Keratinocyte (primary cell): ENCODE data around the gene PSG1. TPM values are rescaled to one million over a fixed set of nuclear protein-coding genes. Genes with fewer than 3 reads are reported as not detected.
"Not testable (repeated sequence)": the region's sequence is repeated elsewhere in the genome, so short reads cannot be mapped to it uniquely, and the experiment has no call there.

Experiments used
- DNase-seq: peaks from one replicate; pipeline ENCODE4 v3.0.0-alpha.2; 2011; ENCODE audit warnings: low read depth, missing footprints, low spot score
- FAIRE-seq: peaks from 2 replicates; lab custom pipeline; 2011; peaks lifted over from hg19 to GRCh38; lab: Jason Lieb, UNC
- H2AFZ ChIP-seq: 2 replicates; pipeline ENCODE4 v1.6.0; 2012; ENCODE audit warnings: low read length, control low read depth, inconsistent platforms; ENCODE audit not compliant: control insufficient read depth
- H3K27ac ChIP-seq: 2 replicates; pipeline ENCODE4 v1.5.1; 2011; ENCODE audit warnings: low read length; ENCODE audit not compliant: control insufficient read depth, insufficient read depth
- H3K27me3 ChIP-seq: 3 replicates; pipeline ENCODE4 v1.6.0; 2011; ENCODE audit warnings: low read length; ENCODE audit not compliant: control insufficient read depth, insufficient read depth; ENCODE audit errors: extremely low read depth
- H3K36me3 ChIP-seq, 2 experiments: 2 replicates in 1 of 2; 3 replicates in 1 of 2; pipeline ENCODE4 v1.5.1; 2011; ENCODE audit warnings: low read length in 2 of 2, mild to moderate bottlenecking in 1 of 2; ENCODE audit not compliant: control insufficient read depth in 2 of 2, insufficient read depth in 2 of 2; ENCODE audit errors: extremely low read depth in 1 of 2
- H3K4me1 ChIP-seq: 3 replicates; pipeline ENCODE4 v1.5.1; 2011; ENCODE audit warnings: low read length; ENCODE audit not compliant: control insufficient read depth, insufficient read depth; ENCODE audit errors: extremely low read depth
- H3K4me2 ChIP-seq: 3 replicates; pipeline ENCODE4 v1.6.0; 2011; ENCODE audit warnings: low read depth, low read length; ENCODE audit not compliant: control insufficient read depth, insufficient read depth; ENCODE audit errors: extremely low read depth
- H3K4me3 ChIP-seq, 3 experiments: fragments of 200-600 bp in 1 of 3; sonication (generic) in 1 of 3; 2 replicates in 2 of 3; 3 replicates in 1 of 3; pipeline ENCODE4 v1.5.1; 2011 to 2016; ENCODE audit warnings: low read length in 3 of 3, mild to moderate bottlenecking in 3 of 3, control low read depth in 2 of 3, inconsistent platforms in 1 of 3, low read depth in 1 of 3, mixed read lengths in 1 of 3, mixed run types in 1 of 3, moderate library complexity in 1 of 3; ENCODE audit not compliant: control insufficient read depth in 2 of 3, insufficient read depth in 2 of 3; ENCODE audit errors: extremely low read depth in 1 of 3
- H3K79me2 ChIP-seq: 2 replicates; pipeline ENCODE4 v1.6.0; 2012; ENCODE audit warnings: low read length; ENCODE audit not compliant: control insufficient read depth, insufficient read depth
- H3K9ac ChIP-seq: 3 replicates; pipeline ENCODE4 v1.6.0; 2011; ENCODE audit warnings: low read length; ENCODE audit not compliant: control insufficient read depth, insufficient read depth; ENCODE audit errors: extremely low read depth
- H3K9me1 ChIP-seq: 3 replicates; pipeline ENCODE4 v1.6.0; 2011; ENCODE audit warnings: low read length; ENCODE audit not compliant: control insufficient read depth, insufficient read depth; ENCODE audit errors: extremely low read depth
- H3K9me3 ChIP-seq: 2 replicates; pipeline ENCODE4 v1.5.1; 2012; ENCODE audit warnings: low read depth, low read length; ENCODE audit not compliant: control insufficient read depth
- H4K20me1 ChIP-seq: 3 replicates; pipeline ENCODE4 v1.6.0; 2011; ENCODE audit warnings: low read length; ENCODE audit not compliant: control insufficient read depth, insufficient read depth; ENCODE audit errors: extremely low read depth
- EZH2 ChIP-seq: IDR thresholded peaks from one replicate; pipeline ENCODE4 v1.6.1; 2012; ENCODE audit warnings: inconsistent platforms, mild to moderate bottlenecking, low read length, moderate library complexity
- dilution Hi-C: fragments of 300-500 bp; cut with MboI; formaldehyde crosslinking; loops from one replicate; pipeline ENCODE4 v1.7.0; 2020; ENCODE audit warnings: low sequenced_read_pairs; ENCODE audit not compliant: extremely low pct_ligation_motif_present
- polyA plus RNA-seq, 5 experiments: library from polyadenylated mRNA; depleted of rRNA in 3 of 5; stranded (reverse) in 3 of 5; stranded (forward) in 1 of 5; unstranded in 1 of 5; fragments of >200 nt; gene quantifications; 1 replicate in 1 of 5; 2 replicates in 3 of 5; 3 replicates in 1 of 5; pipeline versions ENCODE4 v1.2.1 to v1.2.3, GENCODE V29; 2011 to 2012; ENCODE audit warnings: missing spikeins in 2 of 5, low read depth in 1 of 5, low replicate concordance in 1 of 5
- TF ChIP-seq, protein P1 (sequence below), 3 experiments: IDR thresholded peaks in 1 of 3; conservative IDR thresholded peaks in 1 of 3; optimal IDR thresholded peaks in 1 of 3; 2 replicates in 2 of 3; 3 replicates in 1 of 3; pipeline versions ENCODE3 to v1.5.1; 2011; ENCODE audit warnings: low read length in 3 of 3, mild to moderate bottlenecking in 3 of 3, moderate library complexity in 2 of 3, control low read depth in 1 of 3, inconsistent platforms in 1 of 3; ENCODE audit not compliant: insufficient read depth in 2 of 3; ENCODE audit errors: extremely low read depth in 1 of 3

The PSG1 gene
- polyA plus RNA-seq, 1 donor (not counting 4 experiments of a cell fraction or from before 2014, with no cell fraction given), result 0.24 TPM

DNA sequence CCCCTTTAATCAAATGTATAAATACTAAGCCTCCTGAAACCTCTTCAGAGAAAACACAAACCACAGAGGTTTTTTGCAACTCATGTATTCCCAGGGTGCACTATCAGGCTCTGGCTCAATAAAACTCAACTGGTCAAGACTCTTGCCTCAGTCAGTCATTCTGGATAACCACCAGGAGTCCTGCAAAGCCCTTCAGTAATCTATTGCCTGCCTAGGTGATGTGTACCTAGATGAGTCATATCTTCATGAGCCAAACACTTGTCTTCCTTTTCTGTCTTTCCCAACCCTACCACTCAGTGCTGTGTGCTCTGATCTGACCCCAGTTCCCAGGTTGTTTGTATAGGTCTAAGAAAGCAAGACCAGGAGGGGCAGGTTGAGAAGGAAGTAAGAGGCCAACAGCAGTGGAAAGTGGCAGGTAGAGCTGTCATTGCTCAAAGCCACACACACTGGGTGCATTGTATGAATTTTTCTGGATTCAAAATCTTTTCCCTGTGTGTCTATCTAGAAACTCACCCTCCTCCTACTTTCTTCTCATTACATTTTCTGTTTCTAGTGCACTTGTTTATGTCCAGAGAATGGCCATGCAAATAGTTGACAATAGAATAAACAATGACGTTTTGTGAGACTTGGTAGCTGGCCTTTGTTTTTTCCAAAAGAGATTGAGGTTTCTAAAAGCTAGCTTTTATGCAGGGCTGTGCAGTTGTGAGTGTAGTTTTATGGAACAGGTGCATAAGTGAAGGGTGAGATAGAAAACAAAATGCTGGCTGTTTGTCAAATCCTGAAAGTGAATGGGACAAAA lies 48.1 kb downstream of the PSG1 start:
- H3K9me1 ChIP-seq, result no peaks in the 10 kb centered on the region
- H3K79me2 ChIP-seq, result no peaks in the 10 kb centered on the region
- no peak overlapping the region for H2AFZ ChIP-seq
- H3K4me1 ChIP-seq, result peaks cover 20% of the 10 kb centered on the region
- no peaks in the 10 kb centered on the region for H4K20me1 ChIP-seq
- dilution Hi-C loops, result no loop called here
- H3K9me3 ChIP-seq, result no peaks in the 10 kb centered on the region
- no peak overlapping the region for H3K4me2 ChIP-seq
- FAIRE-seq (peak; percentile 78), DNase-seq (no peak)
- H3K4me3 ChIP-seq, result no peak overlapping the region
- H3K27me3 ChIP-seq, result no peaks in the 10 kb centered on the region
- H3K36me3 ChIP-seq, result no peaks in the 10 kb centered on the region
- H3K9ac ChIP-seq, result no peak overlapping the region
- TF ChIP-seq EZH2, result no peak
- TF ChIP-seq, protein P1, sequence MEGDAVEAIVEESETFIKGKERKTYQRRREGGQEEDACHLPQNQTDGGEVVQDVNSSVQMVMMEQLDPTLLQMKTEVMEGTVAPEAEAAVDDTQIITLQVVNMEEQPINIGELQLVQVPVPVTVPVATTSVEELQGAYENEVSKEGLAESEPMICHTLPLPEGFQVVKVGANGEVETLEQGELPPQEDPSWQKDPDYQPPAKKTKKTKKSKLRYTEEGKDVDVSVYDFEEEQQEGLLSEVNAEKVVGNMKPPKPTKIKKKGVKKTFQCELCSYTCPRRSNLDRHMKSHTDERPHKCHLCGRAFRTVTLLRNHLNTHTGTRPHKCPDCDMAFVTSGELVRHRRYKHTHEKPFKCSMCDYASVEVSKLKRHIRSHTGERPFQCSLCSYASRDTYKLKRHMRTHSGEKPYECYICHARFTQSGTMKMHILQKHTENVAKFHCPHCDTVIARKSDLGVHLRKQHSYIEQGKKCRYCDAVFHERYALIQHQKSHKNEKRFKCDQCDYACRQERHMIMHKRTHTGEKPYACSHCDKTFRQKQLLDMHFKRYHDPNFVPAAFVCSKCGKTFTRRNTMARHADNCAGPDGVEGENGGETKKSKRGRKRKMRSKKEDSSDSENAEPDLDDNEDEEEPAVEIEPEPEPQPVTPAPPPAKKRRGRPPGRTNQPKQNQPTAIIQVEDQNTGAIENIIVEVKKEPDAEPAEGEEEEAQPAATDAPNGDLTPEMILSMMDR (optimal IDR thresholded peaks at IDR 0.05 in 1 of 3, IDR thresholded peaks at IDR 0.05 in 1 of 3, conservative IDR thresholded peaks at IDR 0.05 in 1 of 3; ENCODE audit: extremely low read depth in 1 of 3, insufficient read depth in 2 of 3, low read length in 3 of 3), result peak; percentile 9 to 26 (median 22)
- no peak overlapping the region for H3K27ac ChIP-seq

DNA sequence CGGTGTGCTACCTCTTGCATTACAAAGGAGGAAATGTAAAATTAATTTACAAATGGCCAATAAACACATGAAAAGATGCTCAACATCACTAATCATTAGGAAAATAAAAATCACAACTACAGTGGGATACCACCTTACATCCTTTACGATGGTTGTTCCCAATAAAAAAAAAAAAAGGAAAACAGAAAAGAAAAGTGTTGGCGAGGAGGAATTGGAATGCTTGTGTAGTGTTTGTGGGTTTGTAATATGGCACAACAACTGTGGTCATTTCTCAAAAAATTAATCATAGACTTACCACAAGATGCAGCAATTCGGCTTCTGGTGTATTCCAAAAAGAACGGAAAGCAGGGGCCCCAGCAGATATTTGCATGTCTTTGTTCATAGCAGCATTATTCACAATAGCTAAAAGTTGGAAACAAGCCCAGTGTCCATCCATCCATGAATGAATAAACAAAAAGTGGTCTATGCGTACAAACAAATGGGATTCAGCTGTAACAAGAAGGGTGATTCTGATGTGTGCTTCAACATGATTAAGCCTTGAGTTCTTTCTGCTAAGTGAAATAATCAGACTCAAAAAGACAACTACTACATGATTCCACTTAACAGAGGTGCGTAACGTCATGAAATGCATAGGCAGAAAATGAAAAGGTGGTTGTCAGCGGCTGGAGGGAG lies 58.1 kb downstream of the PSG1 start:
- H3K36me3 ChIP-seq, dilution Hi-C loops, H3K9me1 ChIP-seq, H3K9me3 ChIP-seq, H3K4me3 ChIP-seq, H3K27me3 ChIP-seq, H2AFZ ChIP-seq, FAIRE-seq, H4K20me1 ChIP-seq, H3K9ac ChIP-seq, H3K79me2 ChIP-seq, H3K4me2 ChIP-seq, DNase-seq, H3K27ac ChIP-seq: not testable (repeated sequence)
- peaks cover 22% of the 10 kb centered on the region for H3K4me1 ChIP-seq

DNA sequence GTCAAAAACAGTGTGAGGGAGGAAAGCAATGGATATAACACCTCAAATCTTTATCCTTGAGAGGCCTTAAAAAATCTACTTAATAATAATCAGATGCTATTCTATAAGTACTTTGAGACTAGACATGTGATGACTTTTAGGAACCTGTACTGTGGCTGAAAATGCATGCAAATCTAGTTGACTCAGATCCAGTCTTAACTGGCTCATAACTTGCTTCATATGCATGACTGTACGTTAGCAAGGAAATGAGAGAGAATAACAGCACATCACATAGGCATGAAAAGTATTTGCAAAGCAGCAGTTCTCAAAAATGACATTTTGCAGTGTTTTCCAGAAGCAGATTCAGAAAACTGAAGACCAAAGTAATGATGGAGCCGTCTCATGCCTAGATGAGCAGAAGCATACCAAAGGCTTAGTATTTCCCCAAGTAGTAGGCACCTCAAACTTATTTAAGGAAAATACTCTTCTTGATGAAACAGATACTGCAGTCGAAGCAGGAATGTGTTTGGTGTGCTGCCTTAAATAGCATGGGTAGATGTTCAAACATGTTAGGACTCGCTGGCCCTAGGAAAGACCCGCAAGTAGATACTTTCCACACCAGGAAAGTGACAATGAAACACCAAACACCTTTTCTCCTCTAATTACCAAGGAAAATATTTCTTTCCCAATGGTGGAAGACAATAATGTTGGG lies 59.4 kb downstream of the PSG1 start:
- H3K79me2 ChIP-seq, H3K36me3 ChIP-seq, H3K9ac ChIP-seq, dilution Hi-C loops, H3K27me3 ChIP-seq, H3K4me3 ChIP-seq, H3K9me1 ChIP-seq, H3K9me3 ChIP-seq, H4K20me1 ChIP-seq: not testable (repeated sequence)
- peak overlapping the region; percentile 58 for H3K27ac ChIP-seq
- H2AFZ ChIP-seq, result peak overlapping the region; percentile 33
- peak overlapping the region; percentile 56 for H3K4me2 ChIP-seq
- peaks cover 22% of the 10 kb centered on the region for H3K4me1 ChIP-seq
- peak; percentile 81 for FAIRE-seq
- DNase-seq, result peak; percentile 75
